Astrocyte of the spinal cord (primary cell): Measurements from ENCODE around the gene JAG2.
A peak's percentile ranks its signal among the peaks of the same experiment; 100 is the strongest.

Experiments used
- DNase-seq: peaks from one replicate; pipeline ENCODE4 v3.0.0; 2011; ENCODE audit warnings: low read depth, low spot score
- H3K4me3 ChIP-seq: 2 replicates; pipeline ENCODE4 v1.5.1; 2011; ENCODE audit warnings: low read depth, mild to moderate bottlenecking, low read length, moderate library complexity
- in situ Hi-C: cut with HindIII; loops from 2 replicates; pipeline ENCODE4 v1.10.0; 2017; ENCODE audit warnings: low sequenced_read_pairs
- TF ChIP-seq, protein P1 (sequence below): IDR thresholded peaks from 2 replicates; pipeline ENCODE4 v1.5.1; 2012; ENCODE audit warnings: low read depth, mild to moderate bottlenecking, low read length, inconsistent platforms

Gene JAG2

DNA sequence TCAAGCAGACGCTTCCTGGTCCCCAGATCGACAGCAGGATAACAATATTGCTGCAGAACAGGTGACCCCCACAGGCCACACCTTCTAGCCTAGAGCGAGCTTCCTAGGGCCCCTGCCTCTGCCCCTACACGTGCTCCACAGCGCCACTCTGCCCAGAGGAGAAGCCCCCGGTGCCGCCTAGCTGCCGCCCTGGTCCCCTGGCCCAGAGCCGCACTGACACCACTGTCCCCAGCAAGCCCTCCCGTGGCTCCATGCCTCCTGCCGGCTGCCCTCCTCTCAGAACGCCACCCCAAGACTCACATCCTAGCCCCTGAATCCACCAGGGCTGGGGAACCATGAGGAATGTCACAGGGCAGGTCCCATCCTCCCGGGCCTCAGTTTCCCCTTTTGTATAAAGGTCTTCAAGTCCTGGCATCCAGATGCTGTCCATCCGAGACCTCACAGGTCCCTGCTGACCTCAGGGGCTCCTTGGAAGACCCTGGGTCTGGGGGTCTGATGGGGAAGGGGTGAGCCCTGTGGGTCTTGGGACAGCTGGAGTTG lies 31.0 kb downstream of the JAG2 start:
- in situ Hi-C loops = no loop called here
- no peak for DNase-seq
- TF ChIP-seq, protein P1, sequence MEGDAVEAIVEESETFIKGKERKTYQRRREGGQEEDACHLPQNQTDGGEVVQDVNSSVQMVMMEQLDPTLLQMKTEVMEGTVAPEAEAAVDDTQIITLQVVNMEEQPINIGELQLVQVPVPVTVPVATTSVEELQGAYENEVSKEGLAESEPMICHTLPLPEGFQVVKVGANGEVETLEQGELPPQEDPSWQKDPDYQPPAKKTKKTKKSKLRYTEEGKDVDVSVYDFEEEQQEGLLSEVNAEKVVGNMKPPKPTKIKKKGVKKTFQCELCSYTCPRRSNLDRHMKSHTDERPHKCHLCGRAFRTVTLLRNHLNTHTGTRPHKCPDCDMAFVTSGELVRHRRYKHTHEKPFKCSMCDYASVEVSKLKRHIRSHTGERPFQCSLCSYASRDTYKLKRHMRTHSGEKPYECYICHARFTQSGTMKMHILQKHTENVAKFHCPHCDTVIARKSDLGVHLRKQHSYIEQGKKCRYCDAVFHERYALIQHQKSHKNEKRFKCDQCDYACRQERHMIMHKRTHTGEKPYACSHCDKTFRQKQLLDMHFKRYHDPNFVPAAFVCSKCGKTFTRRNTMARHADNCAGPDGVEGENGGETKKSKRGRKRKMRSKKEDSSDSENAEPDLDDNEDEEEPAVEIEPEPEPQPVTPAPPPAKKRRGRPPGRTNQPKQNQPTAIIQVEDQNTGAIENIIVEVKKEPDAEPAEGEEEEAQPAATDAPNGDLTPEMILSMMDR = no peak
- H3K4me3 ChIP-seq = no peak overlapping the region

DNA sequence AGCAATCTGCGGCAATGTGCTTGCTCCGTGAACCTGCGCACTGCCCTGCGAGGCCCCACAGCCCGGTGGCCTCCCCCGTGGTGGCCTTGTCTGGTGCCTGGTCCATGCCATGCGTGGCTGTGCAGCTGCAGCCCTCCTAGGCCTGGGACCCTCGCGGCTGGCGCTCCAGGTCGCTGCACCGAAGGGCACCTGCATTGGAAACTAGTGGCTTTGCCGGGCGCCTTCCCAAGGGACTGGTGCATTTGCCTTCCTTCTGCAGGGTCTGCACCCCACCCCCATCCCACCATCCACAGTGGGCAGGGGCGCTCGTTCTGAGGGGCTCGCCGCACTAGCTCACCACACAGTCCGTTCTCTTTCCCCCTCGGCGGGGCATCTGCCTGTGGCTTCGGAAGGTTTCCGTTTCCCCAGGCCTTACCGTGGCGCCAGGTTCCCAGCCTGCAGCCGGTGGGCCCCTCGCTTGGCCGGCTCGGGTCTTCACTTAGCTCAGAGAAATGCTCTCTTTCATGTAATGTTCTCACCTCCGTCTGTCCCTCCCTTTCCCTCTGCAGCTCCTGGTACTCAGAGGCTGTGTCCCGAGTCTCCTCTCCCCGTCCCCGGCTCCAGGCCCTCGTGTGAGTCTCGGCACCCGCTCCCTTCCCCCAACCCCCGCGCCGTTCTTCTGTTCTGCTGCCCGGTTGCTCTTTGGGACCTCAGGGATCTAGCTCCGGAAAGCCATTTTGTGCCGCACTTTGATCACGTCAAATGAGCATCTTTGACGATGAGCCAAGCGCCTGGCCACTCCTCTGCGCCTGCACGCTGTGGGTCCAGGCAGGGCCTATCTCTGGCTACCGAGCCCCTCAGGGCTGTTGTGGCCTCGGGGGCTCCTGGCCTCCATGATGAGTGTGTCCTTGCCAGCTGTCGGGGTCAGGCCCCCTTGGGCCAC lies 31.9 kb downstream of the JAG2 start:
- no peak overlapping the region for H3K4me3 ChIP-seq
- in situ Hi-C loops = no loop called here
- DNase-seq = no peak
- TF ChIP-seq, protein P1 = no peak

DNA sequence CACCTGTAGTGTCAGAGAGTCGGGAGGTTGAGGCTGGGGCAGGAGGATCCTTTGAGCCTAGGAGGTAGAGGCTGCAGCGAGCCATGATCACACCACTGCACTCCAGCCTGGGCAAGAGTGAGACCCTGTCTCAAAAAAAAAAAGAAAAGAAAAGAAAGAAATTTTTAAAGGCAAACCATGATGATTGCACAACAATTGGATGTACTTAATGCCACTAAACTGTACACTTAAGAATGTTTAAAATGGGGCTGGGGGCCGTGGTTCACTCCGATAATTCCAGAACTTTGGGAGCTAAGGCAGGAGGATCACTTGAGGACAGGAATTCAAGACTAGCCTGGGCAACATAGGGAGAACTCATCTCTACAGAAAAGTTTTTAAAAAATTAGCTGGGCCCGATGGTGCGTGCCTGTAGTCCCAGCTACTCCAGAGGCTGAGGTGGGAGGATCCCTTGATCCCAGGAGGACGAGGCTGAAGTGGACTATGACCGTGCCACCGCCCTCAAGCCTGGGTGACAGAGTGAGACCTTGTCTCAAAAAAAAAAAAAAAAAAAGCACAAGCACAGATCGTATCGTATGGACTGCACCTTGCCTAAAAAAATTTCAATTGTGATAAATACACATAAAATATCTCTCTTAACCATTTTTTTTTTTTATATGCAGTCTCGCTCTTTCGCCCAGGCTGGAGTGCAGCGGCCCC lies 32.7 kb downstream of the JAG2 start:
- TF ChIP-seq, protein P1 = no peak
- in situ Hi-C loops = no loop called here
- no peak for DNase-seq
- H3K4me3 ChIP-seq = no peak overlapping the region

DNA sequence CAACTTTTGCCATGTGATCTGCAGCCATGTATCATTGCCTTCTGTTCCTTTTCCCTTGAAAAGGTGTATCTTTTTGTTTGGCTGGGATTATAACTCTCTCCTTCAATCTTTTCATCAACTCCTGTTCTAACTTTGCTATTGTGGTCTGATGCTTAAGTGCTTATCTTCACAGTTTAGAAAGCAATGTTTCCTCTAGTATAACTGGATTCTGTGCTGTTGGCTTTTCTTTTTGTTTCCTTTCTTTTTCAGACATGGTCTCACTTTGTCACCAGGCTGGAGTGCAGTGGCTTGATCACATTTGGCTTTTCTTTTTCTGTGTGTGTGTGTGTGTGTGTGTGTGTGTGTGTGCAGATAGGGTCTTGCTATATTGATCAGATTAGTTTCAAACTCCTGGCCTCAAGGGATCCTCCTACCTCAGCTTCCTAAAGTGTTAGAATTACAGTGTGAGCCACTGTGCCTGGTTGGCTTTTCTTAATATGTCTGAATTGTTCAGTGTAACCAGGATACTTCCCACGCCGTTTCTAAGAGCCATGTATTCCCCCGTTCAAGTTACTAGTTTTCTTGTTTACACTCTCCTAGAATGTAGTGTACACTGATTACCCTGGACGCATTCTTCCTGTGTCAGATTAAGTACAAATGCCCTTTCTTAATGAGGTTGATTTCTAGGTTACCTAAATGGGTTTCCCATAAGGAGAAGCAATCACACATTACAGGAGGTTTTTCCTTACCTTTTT lies 35.5 kb downstream of the JAG2 start:
- in situ Hi-C loops = no loop called here
- DNase-seq = no peak
- TF ChIP-seq, protein P1 = no peak
- no peak overlapping the region for H3K4me3 ChIP-seq

DNA sequence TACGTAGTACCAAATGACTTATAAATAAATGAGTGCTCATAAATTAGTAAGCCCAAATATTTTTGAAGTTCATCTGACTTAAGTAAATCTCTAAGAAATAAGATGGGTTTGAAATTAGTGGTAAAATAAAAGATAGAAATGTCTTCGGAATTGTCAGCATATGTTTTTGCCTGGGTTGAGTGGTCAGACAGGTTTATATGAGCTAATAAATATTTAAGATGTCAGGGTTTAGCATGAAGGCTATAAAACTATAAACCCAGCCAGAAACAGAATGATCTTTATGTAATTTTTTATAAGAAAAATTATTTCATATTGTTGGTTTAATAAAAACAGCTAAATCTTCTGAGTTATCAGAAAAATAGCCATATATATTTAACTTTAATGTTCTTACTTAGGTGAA lies 37.3 kb downstream of the JAG2 start:
- in situ Hi-C loops = no loop called here
- TF ChIP-seq, protein P1 = no peak
- no peak overlapping the region for H3K4me3 ChIP-seq
- DNase-seq = peak; percentile 5

DNA sequence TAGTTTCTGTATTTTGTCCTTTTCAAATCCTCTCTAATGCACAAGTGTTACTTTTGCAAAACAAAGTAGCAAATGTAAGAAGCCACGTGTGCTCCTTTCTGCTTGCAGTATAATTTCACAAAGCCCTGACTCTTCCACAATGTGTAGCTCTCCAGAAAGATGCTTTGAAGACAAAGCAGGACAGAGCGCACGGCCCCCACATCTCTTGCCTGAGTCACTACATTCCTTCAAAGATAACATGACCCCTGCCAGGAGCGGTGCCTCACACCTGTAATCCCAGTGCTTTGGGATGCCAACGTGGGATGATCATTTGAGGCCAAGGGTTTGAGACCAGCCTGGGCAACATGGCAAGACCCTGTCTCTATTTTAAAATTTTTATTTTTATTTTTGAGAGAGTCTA lies 40.5 kb downstream of the JAG2 start:
- H3K4me3 ChIP-seq = no peak overlapping the region
- no peak for DNase-seq
- TF ChIP-seq, protein P1 = no peak
- in situ Hi-C loops = no loop called here
